T-cell (primary cell): ENCODE data around the gene ASXL3. TPM values are rescaled to one million over a fixed set of nuclear protein-coding genes. Genes with fewer than 3 reads are reported as not detected.

ENCODE experiments used
- ATAC-seq, 4 experiments: fragments of 200-7000 bp in 3 of 4; fragments of 150-1000 bp in 1 of 4; cut with Tn5 transposase; replicated peaks in 1 of 4; 1 replicate in 3 of 4; 2 replicates in 1 of 4; pipeline ENCODE4 v1.10.0; 2021; ENCODE audit warnings: moderate library complexity in 3 of 4, mild to moderate bottlenecking in 2 of 4, moderate number of reproducible peaks in 1 of 4
- CTCF ChIA-PET, 2 donors: fragments of 300-600 bp; sonication (Branson Sonifier 250); formaldehyde crosslinking; loops; one replicate each; lab custom pipeline; 2022; ENCODE audit warnings: antibody characterized with exemption in 2 of 2; lab: Charles Lee
- POLR2A ChIA-PET, 2 donors: fragments of 300-600 bp; sonication (Branson Sonifier 250); formaldehyde crosslinking; loops; one replicate each; lab custom pipeline; 2022; ENCODE audit warnings: antibody characterized with exemption in 2 of 2; lab: Charles Lee
- DNase-seq, 35 experiments: peaks; one replicate each; pipeline versions ENCODE4 v3.0.0 to v3.0.0-alpha.2; 2013 to 2023
- H3K27ac ChIP-seq: one replicate; pipeline ENCODE4 v1.5.1; 2013; ENCODE audit warnings: low read length
- H3K27me3 ChIP-seq, 2 experiments: replicated peaks in 1 of 2; 1 replicate in 1 of 2; 2 replicates in 1 of 2; pipeline versions ENCODE4 v1.6.1 to v1.7.0; 2013; ENCODE audit warnings: low read length in 1 of 2, mixed read lengths in 1 of 2; ENCODE audit not compliant: control insufficient read depth in 2 of 2, insufficient read depth in 2 of 2; ENCODE audit errors: extremely low read depth in 1 of 2
- H3K36me3 ChIP-seq, 2 donors: 1 replicate in 1 of 2; 2 replicates in 1 of 2; pipeline versions ENCODE4 v1.6.1 to v1.7.0; 2013; ENCODE audit warnings: low read length in 1 of 2; ENCODE audit not compliant: control insufficient read depth in 2 of 2, insufficient read depth in 1 of 2; ENCODE audit errors: extremely low read depth in 1 of 2
- H3K4me1 ChIP-seq, 2 experiments: 1 replicate in 1 of 2; 2 replicates in 1 of 2; pipeline versions ENCODE4 v1.6.1 to v1.7.0; 2013; ENCODE audit warnings: low read length in 2 of 2, mixed read lengths in 1 of 2; ENCODE audit not compliant: insufficient read depth in 2 of 2, control insufficient read depth in 1 of 2; ENCODE audit errors: extremely low read depth in 1 of 2
- H3K4me3 ChIP-seq, 2 donors: 1 replicate in 1 of 2; 2 replicates in 1 of 2; pipeline versions ENCODE4 v1.5.1 to v1.7.0; 2013; ENCODE audit warnings: mild to moderate bottlenecking in 2 of 2, low read length in 1 of 2, moderate library complexity in 1 of 2; ENCODE audit not compliant: control insufficient read depth in 1 of 2; ENCODE audit errors: extremely low read depth in 1 of 2
- H3K9me3 ChIP-seq: 2 replicates; pipeline ENCODE4 v1.7.0; 2013
- H3K27ac Mint-ChIP-seq, 2 donors: one replicate each; pipeline ENCODE4 v1.8.0; 2020 to 2021; ENCODE audit warnings: mild to moderate bottlenecking in 2 of 2, mixed read lengths in 2 of 2
- H3K27me3 Mint-ChIP-seq, 2 donors: one replicate each; pipeline ENCODE4 v1.8.0; 2021 to 2022; ENCODE audit warnings: mixed read lengths in 2 of 2
- H3K36me3 Mint-ChIP-seq: one replicate; pipeline ENCODE4 v1.8.0; 2021; ENCODE audit warnings: mixed read lengths
- H3K4me1 Mint-ChIP-seq, 3 donors: one replicate each; pipeline ENCODE4 v1.8.0; 2020 to 2022; ENCODE audit warnings: mixed read lengths in 3 of 3, mild to moderate bottlenecking in 1 of 3
- H3K4me3 Mint-ChIP-seq, 3 donors: one replicate each; pipeline ENCODE4 v1.8.0; 2020 to 2022; ENCODE audit warnings: mild to moderate bottlenecking in 3 of 3, mixed read lengths in 3 of 3, moderate library complexity in 3 of 3
- H3K9me3 Mint-ChIP-seq, 3 donors: one replicate each; pipeline ENCODE4 v1.8.0; 2020 to 2022; ENCODE audit warnings: mixed read lengths in 3 of 3
- WGBS: methylation state at CpG from one replicate; pipeline ENCODE4 v1.1.5; 2013; ENCODE audit warnings: missing lambda C conversion rate; ENCODE audit not compliant: insufficient coverage; 5-methylcytosine and 5-hydroxymethylcytosine counted together
- total RNA-seq, 35 experiments: library from RNA in 6 of 35; stranded (reverse) in 6 of 35; fragments of 120-200 nt in 1 of 35; gene quantifications; one replicate each; pipeline versions ENCODE4 v1.2.1 to v1.2.4 and lab custom pipeline; 2013 to 2026

ASXL3 gene
- not detected for total RNA-seq
- total RNA-seq (2013): 0.07 TPM
- 0 to 0.14 (median 0) reads per million in 29 experiments for total RNA-seq (lab: John Stamatoyannopoulos, UW)

- Histone ChIP-seq H3K27me3 (peaks cover 2 to 12% of the 10 kb centered on the region in 2 experiments), H3K4me3 (peak within 1 kb of the TSS in 1 of 2 donors; percentile 41), H3K4me1 (peaks cover 0 to 3% of the 10 kb centered on the region in 2 experiments), H3K27ac (no peak within 1 kb of the TSS), H3K9me3 (no peaks in the 10 kb centered on the region), H3K36me3 (no peaks in the 10 kb centered on the region)
- ChIA-PET POLR2A (no interaction called here), CTCF (no interaction called here)
- peak within 1 kb of the TSS; percentile 61 to 79 (median 66) for H3K4me3 Mint-ChIP-seq
- H3K4me1 Mint-ChIP-seq: peaks cover 4 to 6% (median 4%) of the 10 kb centered on the region in 3 donors
- WGBS: 7% methylated on average over 49 of the region's 103 CpGs
- peaks cover 13 to 18% of the 10 kb centered on the region in 2 donors for H3K27me3 Mint-ChIP-seq
- H3K27ac Mint-ChIP-seq: no peak within 1 kb of the TSS
- H3K9me3 Mint-ChIP-seq: peaks cover 5 to 9% (median 8%) of the 10 kb centered on the region in 3 donors
- DNase-seq (peak in 1 of 35 experiments; percentile 4), ATAC-seq (no peak)
- peaks cover 3% of the 10 kb centered on the region for H3K36me3 Mint-ChIP-seq
Measured at GRCh38 chr18:33577685-33578517, at the start of gene ASXL3. TSS of gene ASXL3 (plus strand) at chr18:33578219. CDS start at chr18:33578632, 413 bp downstream.

- H3K9me3 ChIP-seq: no peaks in the 10 kb centered on the region
- H3K4me1 ChIP-seq: no peaks in the 10 kb centered on the region
- ATAC-seq (no peak), DNase-seq (no peak)
- H3K9me3 Mint-ChIP-seq: peaks cover 20 to 27% (median 20%) of the 10 kb centered on the region in 3 donors
- no peaks in the 10 kb centered on the region for H3K4me1 Mint-ChIP-seq
- WGBS: no CpG with 5 or more reads among the region's 1 CpG
- no peak overlapping the region for H3K4me3 Mint-ChIP-seq
- no peak overlapping the region for H3K27ac ChIP-seq
- no peak overlapping the region for H3K27ac Mint-ChIP-seq
- CTCF ChIA-PET: no interaction called here
- no peaks in the 10 kb centered on the region for H3K36me3 ChIP-seq
- H3K27me3 Mint-ChIP-seq: no peaks in the 10 kb centered on the region
- H3K27me3 ChIP-seq: no peaks in the 10 kb centered on the region
- POLR2A ChIA-PET: interaction anchor here in 1 of 2 donors (0.6 kb wide), 1 partner anchor 50 kb away, joined by 3 read pairs; no protein-coding TSS in a partner anchor
- H3K4me3 ChIP-seq: no peak overlapping the region
- no peaks in the 10 kb centered on the region for H3K36me3 Mint-ChIP-seq
Measured at GRCh38 chr18:33532978-33533377, 45.0 kb upstream of the ASXL3 start.

DNA sequence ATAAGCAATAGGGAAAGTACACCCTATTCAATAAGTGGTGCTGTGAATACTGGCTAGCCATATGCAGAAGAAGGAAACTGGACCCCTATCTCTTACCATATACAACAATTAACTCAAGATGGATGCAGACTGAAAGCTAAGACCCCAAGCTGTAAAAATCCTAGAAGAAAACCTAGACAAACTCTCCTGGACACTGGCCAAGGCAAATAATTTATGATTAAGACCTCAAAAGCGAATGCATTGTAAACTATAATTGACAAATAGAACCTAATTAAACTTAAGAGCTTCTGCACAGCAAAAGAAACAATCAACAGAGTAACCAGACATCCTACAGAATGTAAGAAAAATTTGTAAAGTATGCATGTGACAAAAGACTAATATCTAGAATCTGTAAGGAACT, 41.1 kb upstream of the ASXL3 start:
- Histone ChIP-seq H3K4me1 (no peaks in the 10 kb centered on the region), H3K27ac (no peak overlapping the region), H3K36me3 (no peaks in the 10 kb centered on the region), H3K4me3 (no peak overlapping the region), H3K9me3 (no peaks in the 10 kb centered on the region), H3K27me3 (no peaks in the 10 kb centered on the region)
- no peak overlapping the region for H3K4me3 Mint-ChIP-seq
- no peaks in the 10 kb centered on the region for H3K27me3 Mint-ChIP-seq
- H3K4me1 Mint-ChIP-seq: no peaks in the 10 kb centered on the region
- no peak for DNase-seq
- ChIA-PET CTCF (no interaction called here), POLR2A (no interaction called here)
- no CpG with 5 or more reads among the region's 1 CpG for WGBS
- H3K36me3 Mint-ChIP-seq: no peaks in the 10 kb centered on the region
- H3K27ac Mint-ChIP-seq: no peak overlapping the region
- H3K9me3 Mint-ChIP-seq: peaks cover 9 to 18% (median 12%) of the 10 kb centered on the region in 3 donors
- no peak for ATAC-seq

GRCh38 chr18:33538418-33539042, 39.5 kb upstream of the ASXL3 start:
- no peaks in the 10 kb centered on the region for H3K27me3 Mint-ChIP-seq
- ChIA-PET POLR2A (no interaction called here), CTCF (no interaction called here)
- H3K4me1 ChIP-seq: no peaks in the 10 kb centered on the region
- H3K4me3 Mint-ChIP-seq: no peak overlapping the region
- no peak overlapping the region for H3K4me3 ChIP-seq
- ATAC-seq: no peak
- no CpG with 5 or more reads among the region's 6 CpGs for WGBS
- H3K36me3 ChIP-seq: no peaks in the 10 kb centered on the region
- no peaks in the 10 kb centered on the region for H3K27me3 ChIP-seq
- peaks cover under 1 to 24% (median 12%) of the 10 kb centered on the region in 3 donors for H3K9me3 Mint-ChIP-seq
- H3K27ac ChIP-seq: no peak overlapping the region
- no peaks in the 10 kb centered on the region for H3K4me1 Mint-ChIP-seq
- H3K36me3 Mint-ChIP-seq: no peaks in the 10 kb centered on the region
- H3K9me3 ChIP-seq: no peaks in the 10 kb centered on the region
- H3K27ac Mint-ChIP-seq: no peak overlapping the region
- no peak for DNase-seq

- no peak for ATAC-seq
- no peak overlapping the region for H3K27ac Mint-ChIP-seq
- Histone ChIP-seq H3K27me3 (no peaks in the 10 kb centered on the region), H3K4me3 (no peak overlapping the region), H3K27ac (no peak overlapping the region), H3K4me1 (no peaks in the 10 kb centered on the region), H3K36me3 (no peaks in the 10 kb centered on the region), H3K9me3 (no peaks in the 10 kb centered on the region)
- no peak overlapping the region for H3K4me3 Mint-ChIP-seq
- no peaks in the 10 kb centered on the region for H3K27me3 Mint-ChIP-seq
- POLR2A ChIA-PET: no interaction called here
- H3K4me1 Mint-ChIP-seq: no peaks in the 10 kb centered on the region
- CTCF ChIA-PET: no interaction called here
- H3K9me3 Mint-ChIP-seq: peaks cover 4 to 27% (median 7%) of the 10 kb centered on the region in 3 donors
- H3K36me3 Mint-ChIP-seq: no peaks in the 10 kb centered on the region
- DNase-seq: no peak
- no CpG with 5 or more reads among the region's 2 CpGs for WGBS
Measured at GRCh38 chr18:33540392-33540791, 37.6 kb upstream of the ASXL3 start.

- Histone ChIP-seq H3K4me3 (no peak overlapping the region), H3K36me3 (no peaks in the 10 kb centered on the region), H3K4me1 (no peaks in the 10 kb centered on the region), H3K9me3 (no peaks in the 10 kb centered on the region), H3K27ac (no peak overlapping the region), H3K27me3 (no peaks in the 10 kb centered on the region)
- WGBS: no CpG with 5 or more reads among the region's 3 CpGs
- CTCF ChIA-PET: no interaction called here
- no peak for ATAC-seq
- DNase-seq: no peak
- H3K4me1 Mint-ChIP-seq: no peaks in the 10 kb centered on the region
- H3K27me3 Mint-ChIP-seq: no peaks in the 10 kb centered on the region
- no peak overlapping the region for H3K27ac Mint-ChIP-seq
- H3K9me3 Mint-ChIP-seq: peaks cover 4 to 19% (median 7%) of the 10 kb centered on the region in 3 donors
- no peak overlapping the region for H3K4me3 Mint-ChIP-seq
- no peaks in the 10 kb centered on the region for H3K36me3 Mint-ChIP-seq
- POLR2A ChIA-PET: no interaction called here
Measured at GRCh38 chr18:33541316-33541715, 36.7 kb upstream of the ASXL3 start.
